ENCODE data around the gene EIF2S3.
A peak's percentile ranks its signal among the peaks of the same experiment; 100 is the strongest.

EIF2S3 gene

DNA sequence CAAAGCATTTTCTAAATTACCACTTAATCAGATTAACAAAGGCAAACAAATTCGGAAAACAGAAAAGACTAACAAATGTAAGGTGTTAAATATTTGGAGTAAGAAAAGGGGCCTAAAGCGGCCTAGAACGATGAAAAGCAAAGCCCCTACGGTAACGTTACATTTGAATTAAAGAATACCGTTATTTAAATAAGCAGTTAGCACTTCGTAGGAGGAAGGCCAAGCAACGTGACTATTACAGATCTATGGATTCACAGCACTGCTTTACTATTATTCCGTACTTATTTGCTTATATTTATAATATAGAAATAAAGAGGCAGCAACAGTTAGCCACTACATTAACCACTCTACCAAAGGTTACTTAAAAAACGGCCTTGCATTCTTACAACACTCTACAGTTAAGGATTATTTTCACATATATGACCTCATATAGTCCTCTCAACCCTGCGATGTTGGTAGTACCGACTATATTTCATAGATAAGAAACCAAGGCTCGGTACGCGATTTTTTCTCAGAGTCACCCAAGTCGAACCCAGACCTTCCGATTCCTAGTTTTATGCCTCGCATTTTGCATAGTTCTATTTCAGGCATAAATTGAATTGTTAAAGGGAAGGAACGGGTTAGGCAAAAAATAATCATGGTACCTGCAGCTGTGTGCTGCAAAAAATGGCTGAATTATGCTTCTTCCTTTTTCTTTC, 30.6 kb upstream of the EIF2S3 start:
- no peaks in the 10 kb centered on the region for H3K9me3 Mint-ChIP-seq
- peak overlapping the region; percentile 75 to 100 (median 98) for H3K27ac Mint-ChIP-seq
- TF ChIP-seq, protein P1, sequence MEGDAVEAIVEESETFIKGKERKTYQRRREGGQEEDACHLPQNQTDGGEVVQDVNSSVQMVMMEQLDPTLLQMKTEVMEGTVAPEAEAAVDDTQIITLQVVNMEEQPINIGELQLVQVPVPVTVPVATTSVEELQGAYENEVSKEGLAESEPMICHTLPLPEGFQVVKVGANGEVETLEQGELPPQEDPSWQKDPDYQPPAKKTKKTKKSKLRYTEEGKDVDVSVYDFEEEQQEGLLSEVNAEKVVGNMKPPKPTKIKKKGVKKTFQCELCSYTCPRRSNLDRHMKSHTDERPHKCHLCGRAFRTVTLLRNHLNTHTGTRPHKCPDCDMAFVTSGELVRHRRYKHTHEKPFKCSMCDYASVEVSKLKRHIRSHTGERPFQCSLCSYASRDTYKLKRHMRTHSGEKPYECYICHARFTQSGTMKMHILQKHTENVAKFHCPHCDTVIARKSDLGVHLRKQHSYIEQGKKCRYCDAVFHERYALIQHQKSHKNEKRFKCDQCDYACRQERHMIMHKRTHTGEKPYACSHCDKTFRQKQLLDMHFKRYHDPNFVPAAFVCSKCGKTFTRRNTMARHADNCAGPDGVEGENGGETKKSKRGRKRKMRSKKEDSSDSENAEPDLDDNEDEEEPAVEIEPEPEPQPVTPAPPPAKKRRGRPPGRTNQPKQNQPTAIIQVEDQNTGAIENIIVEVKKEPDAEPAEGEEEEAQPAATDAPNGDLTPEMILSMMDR (IDR thresholded peaks at IDR 0.05; ENCODE audit: unreplicated experiment in 3 of 3): no peak
- H3K4me1 Mint-ChIP-seq: peaks cover 35% of the 10 kb centered on the region
- H3K27me3 Mint-ChIP-seq (ENCODE audit: low read depth): no peaks in the 10 kb centered on the region
- peak overlapping the region; percentile 84 to 94 (median 94) for H3K4me3 Mint-ChIP-seq
- peaks cover 16% of the 10 kb centered on the region for H3K36me3 Mint-ChIP-seq (ENCODE audit: low read depth)

DNA sequence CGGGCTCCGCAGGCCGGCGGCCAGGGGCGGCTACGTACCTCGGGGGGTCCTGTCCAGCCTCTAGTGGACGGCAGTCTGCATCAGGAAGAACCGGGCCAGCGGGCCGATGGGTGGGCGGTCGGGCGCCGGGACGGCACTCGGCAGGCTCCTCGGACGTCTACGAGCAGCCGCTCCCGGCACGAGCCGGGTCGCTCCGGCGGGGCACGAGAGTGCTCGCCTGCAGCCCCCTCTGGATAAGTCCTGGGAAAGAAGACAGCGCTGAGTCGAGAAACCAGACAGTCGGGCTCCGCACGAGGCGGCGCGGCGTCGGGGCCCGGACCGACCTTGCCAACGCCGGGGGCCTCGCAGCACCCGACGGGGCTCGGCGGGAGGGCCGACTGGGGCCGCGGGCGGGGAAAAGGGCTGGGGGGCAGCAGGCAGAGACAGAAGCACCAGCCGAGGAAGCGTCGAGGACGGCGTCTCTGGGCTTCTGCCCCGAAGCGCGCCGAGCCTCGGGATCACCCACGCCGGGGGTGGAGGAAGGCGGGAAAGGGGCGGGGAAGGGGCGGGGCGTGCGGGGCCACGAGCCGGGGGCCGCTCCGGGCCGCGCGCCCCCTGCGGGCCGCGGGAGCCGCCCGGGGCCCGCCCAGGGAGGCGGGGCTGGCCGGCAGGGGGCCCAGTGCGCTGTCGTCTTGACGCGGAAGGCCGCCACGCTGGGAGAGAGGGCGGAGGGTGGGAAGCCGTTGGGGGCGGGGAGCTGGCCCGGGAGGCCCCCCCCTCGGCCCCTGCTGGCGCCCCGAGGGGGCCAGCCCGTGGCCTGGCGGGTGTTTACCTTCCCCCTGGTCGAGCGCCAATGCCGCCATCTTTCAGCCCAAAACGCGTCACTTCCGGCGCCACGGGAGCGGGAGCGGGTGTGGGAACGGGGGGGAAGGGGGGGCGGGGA, 29.7 kb upstream of the EIF2S3 start:
- TF ChIP-seq, protein P1 (IDR thresholded peaks at IDR 0.05; ENCODE audit: unreplicated experiment in 3 of 3): peak in 1 of 3 experiments; percentile 42
- Mint-ChIP-seq H3K4me3 (peak overlapping the region; percentile 84 to 94 (median 94)), H3K9me3 (no peaks in the 10 kb centered on the region)

DNA sequence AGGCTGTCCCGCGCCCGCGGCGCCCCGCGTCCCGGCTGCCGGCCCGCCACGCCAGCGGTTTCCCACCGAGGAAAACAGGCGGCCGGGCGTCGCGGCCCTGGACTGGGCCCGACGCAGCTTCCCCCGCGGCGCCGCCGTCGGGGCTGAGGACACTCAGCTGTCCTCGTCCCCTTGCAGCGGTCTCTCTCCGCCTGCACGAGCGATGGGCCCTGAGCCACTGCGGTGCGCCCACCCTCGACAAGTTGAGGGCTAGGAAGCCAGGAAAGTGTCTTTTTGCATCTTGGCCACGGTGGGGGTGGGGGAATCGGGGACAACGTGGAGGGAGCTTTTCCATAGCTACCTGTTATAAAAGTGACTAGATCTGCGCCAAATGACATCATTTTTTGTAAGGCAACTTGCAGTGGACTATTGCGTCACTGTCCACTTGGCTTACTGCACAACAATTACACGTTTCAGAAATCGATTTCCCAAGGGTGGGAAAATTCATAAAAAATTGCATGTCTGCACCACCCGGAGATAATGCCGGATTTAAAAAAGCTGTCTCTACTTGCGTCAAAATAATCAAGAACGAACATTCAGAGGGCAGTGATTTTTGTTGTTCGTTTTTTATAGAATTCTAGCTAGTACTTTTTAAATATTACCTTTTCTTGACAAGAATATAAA, 28.9 kb upstream of the EIF2S3 start:
- TF ChIP-seq, protein P1 (IDR thresholded peaks at IDR 0.05; ENCODE audit: unreplicated experiment in 3 of 3): no peak
- no peaks in the 10 kb centered on the region for H3K27me3 Mint-ChIP-seq (ENCODE audit: low read depth)

More for the DNA sequence above, 29.7 kb upstream of the EIF2S3 start:
- Mint-ChIP-seq H3K27ac (peak overlapping the region; percentile 97 to 100 (median 99)), H3K27me3 (ENCODE audit: low read depth) (no peaks in the 10 kb centered on the region), H3K4me1 (peaks cover 32% of the 10 kb centered on the region), H3K36me3 (ENCODE audit: low read depth) (peaks cover 16% of the 10 kb centered on the region)

DNA sequence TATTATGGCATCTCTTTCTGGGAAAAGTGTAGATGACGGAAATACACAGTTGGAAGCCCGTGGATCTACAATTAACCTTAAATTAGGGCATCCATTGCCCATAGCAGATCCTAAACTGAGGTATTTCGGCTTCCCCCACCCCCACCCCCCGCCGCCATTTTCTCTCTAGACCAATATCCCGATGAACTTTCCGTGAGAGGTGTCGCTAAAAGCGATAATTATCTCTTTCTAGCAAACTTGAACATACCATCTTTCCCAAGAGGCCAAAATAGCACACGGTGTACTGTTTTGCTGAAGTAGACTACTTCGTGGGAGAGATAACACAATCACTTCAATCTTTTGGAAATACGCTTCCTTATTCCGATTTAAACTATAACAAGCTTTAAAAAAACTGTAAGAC, 28.3 kb upstream of the EIF2S3 start:
- Mint-ChIP-seq H3K4me3 (peak overlapping the region; percentile 86 to 88 (median 88)), H3K27ac (peak overlapping the region; percentile 97 to 100 (median 99)), H3K36me3 (ENCODE audit: low read depth) (peaks cover 12% of the 10 kb centered on the region), H3K27me3 (ENCODE audit: low read depth) (no peaks in the 10 kb centered on the region), H3K4me1 (peaks cover 25% of the 10 kb centered on the region), H3K9me3 (no peaks in the 10 kb centered on the region)
- TF ChIP-seq, protein P1 (IDR thresholded peaks at IDR 0.05; ENCODE audit: unreplicated experiment in 3 of 3): no peak

More for the DNA sequence above, 28.9 kb upstream of the EIF2S3 start:
- Mint-ChIP-seq H3K27ac (peak overlapping the region; percentile 97 to 100 (median 99)), H3K36me3 (ENCODE audit: low read depth) (peaks cover 16% of the 10 kb centered on the region), H3K9me3 (no peaks in the 10 kb centered on the region), H3K4me1 (peaks cover 30% of the 10 kb centered on the region), H3K4me3 (peak overlapping the region; percentile 86 to 88 (median 88))

DNA sequence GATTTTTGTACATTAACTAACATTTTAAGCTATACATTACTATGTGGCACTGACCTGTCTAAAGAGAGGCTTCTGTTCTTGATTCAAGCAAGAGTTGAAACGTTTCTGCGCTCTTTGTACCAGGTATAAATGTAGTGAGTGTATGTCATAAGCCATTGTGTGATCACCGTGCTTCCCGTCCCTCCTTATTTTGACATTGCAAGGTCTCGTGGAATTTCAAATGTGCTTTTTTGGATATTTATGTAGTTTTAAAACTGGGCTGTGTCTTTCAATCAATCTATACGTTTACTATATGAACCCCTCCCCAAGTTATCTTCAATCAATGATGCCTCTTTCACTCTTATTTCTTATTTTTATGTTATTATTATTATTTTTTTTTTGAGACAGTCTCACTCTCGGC, 27.7 kb upstream of the EIF2S3 start, which contains the start of gene KLHL15:
TSS of gene KLHL15 (minus strand) at position 101 of the 400 bp plus-strand sequence. CDS start 20,493 bp downstream, outside the sequence.
- Mint-ChIP-seq H3K4me3 (peak within 1 kb of the TSS; percentile 86 to 88 (median 88)), H3K9me3 (no peaks in the 10 kb centered on the region), H3K36me3 (ENCODE audit: low read depth) (peaks cover 5% of the 10 kb centered on the region), H3K4me1 (peaks cover 19% of the 10 kb centered on the region), H3K27ac (peak within 1 kb of the TSS; percentile 97 to 100 (median 99)), H3K27me3 (ENCODE audit: low read depth) (no peaks in the 10 kb centered on the region)
- TF ChIP-seq, protein P1 (IDR thresholded peaks at IDR 0.05; ENCODE audit: unreplicated experiment in 3 of 3): no peak

Measured in nephron (organoid).